NCI-H1417 (cell line): ENCODE data around the gene NR6A1.

Experiments used
- DNase-seq, 3 experiments: peaks; one replicate each; lab custom pipeline; 2025; lab: John Stamatoyannopoulos, UW

NR6A1 gene

DNA sequence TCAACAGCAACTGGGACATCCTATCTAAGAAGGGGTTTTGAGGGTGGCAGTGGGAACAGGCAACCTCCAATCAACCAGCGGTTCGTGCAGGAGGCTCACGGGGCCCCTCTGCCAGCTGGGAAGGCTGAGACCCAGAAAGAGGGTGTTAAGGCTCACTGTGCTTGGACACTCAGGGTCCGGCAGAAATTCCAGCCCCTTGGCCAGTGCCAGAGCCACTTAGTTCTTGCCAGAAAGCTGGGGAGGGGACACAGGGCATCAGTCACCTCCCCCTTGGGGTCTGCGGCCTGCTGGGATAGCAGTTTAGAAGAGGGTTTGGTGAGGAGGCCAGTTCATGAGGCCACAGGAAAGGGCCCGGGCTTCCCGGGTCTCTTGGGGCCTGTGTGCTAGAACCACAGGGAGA, 300.4 kb downstream of the NR6A1 start:
- no peak for DNase-seq

DNA sequence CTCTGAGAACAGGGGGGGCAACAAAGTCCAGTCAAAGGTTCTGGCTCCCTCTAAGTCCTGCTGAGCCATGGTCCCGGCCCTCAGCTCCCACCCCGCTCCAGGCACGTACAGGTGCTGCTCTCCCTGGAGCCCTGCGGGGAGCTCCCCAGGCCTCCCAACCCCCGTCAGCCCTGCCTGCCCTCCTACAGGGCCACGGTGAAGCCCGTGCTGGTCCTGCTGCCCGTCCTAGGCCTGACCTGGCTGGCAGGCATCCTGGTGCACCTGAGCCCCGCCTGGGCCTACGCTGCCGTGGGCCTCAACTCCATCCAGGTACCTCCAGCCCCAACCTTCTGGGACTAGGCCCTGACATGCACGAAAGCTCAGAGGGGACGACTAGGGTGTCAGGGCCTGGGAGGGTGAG, 300.8 kb downstream of the NR6A1 start:
- no peak for DNase-seq

DNA sequence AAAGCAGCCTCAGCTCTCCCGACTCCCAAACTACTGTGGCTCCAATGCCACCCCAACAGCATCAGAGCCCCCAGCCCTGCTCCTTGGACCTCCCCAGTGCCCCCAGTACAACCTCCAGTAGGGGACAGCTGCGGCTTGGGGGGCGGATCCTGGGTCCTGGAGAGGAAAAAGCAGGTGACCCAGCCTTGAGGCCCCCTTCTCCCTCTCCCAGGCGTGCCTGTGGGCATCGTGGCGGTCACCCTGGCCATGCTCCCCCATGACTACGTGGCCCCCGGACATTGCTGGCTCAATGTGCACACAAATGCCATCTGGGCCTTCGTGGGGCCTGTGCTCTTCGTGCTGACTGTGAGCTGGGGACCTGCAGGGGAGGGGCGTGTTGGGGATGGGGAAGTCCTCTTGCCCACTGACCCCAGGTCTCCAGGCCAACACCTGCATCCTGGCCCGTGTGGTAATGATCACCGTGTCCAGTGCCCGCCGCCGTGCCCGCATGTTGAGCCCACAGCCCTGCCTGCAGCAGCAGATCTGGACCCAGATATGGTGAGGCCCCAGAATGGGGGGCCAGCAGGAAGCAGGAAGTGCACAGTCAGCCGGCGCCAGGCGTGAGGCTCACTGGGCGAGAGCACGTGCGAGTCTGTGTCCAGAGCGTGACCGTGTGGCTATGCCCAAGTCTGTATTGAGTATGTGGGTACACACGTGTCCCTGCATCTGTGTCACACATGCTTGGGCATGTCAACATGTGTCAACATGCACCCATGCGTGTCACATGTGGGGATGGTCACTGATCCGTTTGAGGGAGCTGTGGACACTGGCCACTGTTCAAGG, 301.9 kb downstream of the NR6A1 start:
- no peak for DNase-seq

DNA sequence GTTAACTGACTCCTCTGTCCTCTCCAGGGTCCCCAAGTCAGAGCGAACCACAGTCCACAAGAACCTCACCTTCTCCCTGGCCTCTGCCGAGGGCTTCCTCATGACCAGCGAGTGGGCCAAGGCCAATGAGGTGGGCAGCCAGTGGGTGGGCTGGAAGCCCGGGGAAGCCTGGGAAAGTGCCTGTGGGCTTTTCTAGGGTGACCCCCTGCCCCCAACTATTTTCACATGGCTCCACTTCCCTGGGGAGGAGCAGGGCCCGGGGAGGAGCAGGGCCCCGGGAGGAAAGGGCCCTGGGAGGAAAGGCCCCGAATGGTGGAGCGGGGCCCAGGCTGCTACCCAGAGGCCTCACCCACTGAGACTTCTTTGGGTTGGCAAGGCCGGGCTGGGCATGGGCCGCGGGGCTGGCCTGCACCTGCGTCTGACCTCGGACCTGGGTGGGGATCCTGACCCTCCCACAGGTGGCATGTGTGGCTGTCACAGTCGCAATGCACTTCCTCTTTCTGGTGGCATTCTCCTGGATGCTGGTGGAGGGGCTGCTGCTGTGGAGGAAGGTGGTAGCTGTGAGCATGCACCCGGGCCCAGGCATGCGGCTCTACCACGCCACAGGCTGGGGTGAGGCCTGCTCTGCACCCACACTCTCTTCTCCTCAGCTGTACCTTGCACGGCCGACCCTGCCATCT, 302.9 kb downstream of the NR6A1 start:
- DNase-seq = no peak

- DNase-seq = no peak
Measured at GRCh38 chr9:124467410-124468060, 303.6 kb downstream of the NR6A1 start.
